Upper lobe of left lung (tissue), 4 donors: ENCODE measurements around the gene RTTN.

Source experiments
- CTCF ChIP-seq, 6 experiments: fragments of 450-650 bp in 4 of 6; fragments of 200-600 bp in 2 of 6; sonication (generic) in 2 of 6; IDR thresholded peaks; one replicate each; pipeline ENCODE4 v1.5.1; 2016 to 2019; ENCODE audit warnings: antibody characterized with exemption in 6 of 6
- EP300 ChIP-seq, 4 donors: sonication (generic); formaldehyde crosslinking; IDR thresholded peaks; one replicate each; pipeline ENCODE4 v1.5.1; 2017; ENCODE audit warnings: antibody characterized with exemption in 4 of 4, control low read depth in 2 of 4
- POLR2A ChIP-seq, 4 donors: fragments of 450-650 bp; IDR thresholded peaks; one replicate each; pipeline ENCODE4 v1.5.1; 2016 to 2017; ENCODE audit warnings: antibody characterized with exemption in 4 of 4, mild to moderate bottlenecking in 2 of 4

GRCh38 chr18:70085641-70086040 is 119.8 kb downstream of the RTTN start:
- TF ChIP-seq POLR2A (IDR thresholded peaks at IDR 0.05) (no peak), CTCF (IDR thresholded peaks at IDR 0.05) (no peak), EP300 (IDR thresholded peaks at IDR 0.05) (no peak)
